ENCODE results near the gene ARGLU1.

ARGLU1 gene

GRCh38 chr13:106498158-106498557 lies 69.8 kb downstream of the ARGLU1 start:
- DNase-seq = no peak

GRCh38 chr13:106497079-106497478 lies 70.9 kb downstream of the ARGLU1 start:
- DNase-seq = no peak

- DNase-seq = no peak
Measured at GRCh38 chr13:106496072-106496997, 71.6 kb downstream of the ARGLU1 start.

- no peak for DNase-seq
Measured at GRCh38 chr13:106494936-106495335, 73.0 kb downstream of the ARGLU1 start.

GRCh38 chr13:106494506-106494905 lies 73.4 kb downstream of the ARGLU1 start:
- DNase-seq = no peak

GRCh38 chr13:106493533-106494220 lies 74.3 kb downstream of the ARGLU1 start:
- DNase-seq = no peak

- DNase-seq = no peak
Measured at GRCh38 chr13:106492588-106493475, 75.1 kb downstream of the ARGLU1 start.

GRCh38 chr13:106491928-106492587 lies 75.9 kb downstream of the ARGLU1 start:
- no peak for DNase-seq

Data from activated T-cell treated with anti-CD3 and anti-CD28 coated beads, Interleukin-2, amount 50 U/mL, for 1 hour (primary cell).